Type B pancreatic cell (in vitro differentiated cells): ENCODE data around the gene ULK4. TPM values are rescaled to one million over a fixed set of nuclear protein-coding genes. Genes with fewer than 3 reads are reported as not detected.

Source experiments
- DNase-seq: peaks from one replicate; pipeline ENCODE4 v3.0.0; 2021; ENCODE audit warnings: mixed read lengths; ENCODE audit not compliant: unreplicated experiment; ENCODE audit errors: extremely low spot score
- H3K27ac Mint-ChIP-seq: 2 replicates; pipeline ENCODE4 v1.8.0; 2021; ENCODE audit warnings: mild to moderate bottlenecking, mixed read lengths
- H3K27me3 Mint-ChIP-seq: 2 replicates; pipeline ENCODE4 v1.8.0; 2021; ENCODE audit warnings: mixed read lengths
- H3K36me3 Mint-ChIP-seq: 2 replicates; pipeline ENCODE4 v1.8.0; 2021; ENCODE audit warnings: mixed read lengths
- H3K4me1 Mint-ChIP-seq: one replicate; pipeline ENCODE4 v1.8.0; 2021; ENCODE audit warnings: mixed read lengths; ENCODE audit not compliant: unreplicated experiment
- H3K4me3 Mint-ChIP-seq: 2 replicates; pipeline ENCODE4 v1.8.0; 2021; ENCODE audit warnings: mild to moderate bottlenecking, mixed read lengths
- H3K9me3 Mint-ChIP-seq: 2 replicates; pipeline ENCODE4 v1.8.0; 2021; ENCODE audit warnings: mixed read lengths
- CTCF ChIP-seq: fragments of 200-600 bp; sonication (generic); conservative IDR thresholded peaks from 2 replicates; pipeline ENCODE4 v1.5.0; 2021; ENCODE audit warnings: antibody characterized with exemption, mild to moderate bottlenecking
- total RNA-seq: library from RNA; stranded (reverse); gene quantifications from 2 replicates; pipeline ENCODE4 v1.2.1, GENCODE V29; 2021; ENCODE audit warnings: low replicate concordance

Gene ULK4
- total RNA-seq, 1 donor from 2014 or later = 10.7 TPM

- Mint-ChIP-seq H3K4me3 (no peak overlapping the region), H3K36me3 (no peaks in the 10 kb centered on the region), H3K4me1 (peaks cover 19% of the 10 kb centered on the region), H3K9me3 (no peaks in the 10 kb centered on the region), H3K27ac (no peak overlapping the region), H3K27me3 (no peaks in the 10 kb centered on the region)
- no peak for TF ChIP-seq CTCF
- no peak for DNase-seq
Measured at GRCh38 chr3:41320953-41321641, 640.8 kb downstream of the ULK4 start.

GRCh38 chr3:41318520-41318919 lies 643.4 kb downstream of the ULK4 start:
- no peak for DNase-seq
- H3K36me3 Mint-ChIP-seq = no peaks in the 10 kb centered on the region
- H3K4me3 Mint-ChIP-seq = no peak overlapping the region
- TF ChIP-seq CTCF = no peak
- H3K27me3 Mint-ChIP-seq = no peaks in the 10 kb centered on the region
- no peak overlapping the region for H3K27ac Mint-ChIP-seq
- peaks cover 13% of the 10 kb centered on the region for H3K4me1 Mint-ChIP-seq
- H3K9me3 Mint-ChIP-seq = no peaks in the 10 kb centered on the region

GRCh38 chr3:41317718-41318117 lies 644.2 kb downstream of the ULK4 start:
- H3K9me3 Mint-ChIP-seq = no peaks in the 10 kb centered on the region
- no peaks in the 10 kb centered on the region for H3K36me3 Mint-ChIP-seq
- no peak for DNase-seq
- H3K27me3 Mint-ChIP-seq = no peaks in the 10 kb centered on the region
- H3K27ac Mint-ChIP-seq = no peak overlapping the region
- peaks cover 10% of the 10 kb centered on the region for H3K4me1 Mint-ChIP-seq
- H3K4me3 Mint-ChIP-seq = no peak overlapping the region
- TF ChIP-seq CTCF = no peak

GRCh38 chr3:41317298-41317697 lies 644.6 kb downstream of the ULK4 start:
- Mint-ChIP-seq H3K4me3 (no peak overlapping the region), H3K27me3 (no peaks in the 10 kb centered on the region), H3K4me1 (peaks cover 10% of the 10 kb centered on the region), H3K27ac (no peak overlapping the region), H3K9me3 (no peaks in the 10 kb centered on the region), H3K36me3 (no peaks in the 10 kb centered on the region)
- no peak for DNase-seq
- TF ChIP-seq CTCF = no peak

- Mint-ChIP-seq H3K27ac (no peak overlapping the region), H3K4me1 (peaks cover 6% of the 10 kb centered on the region), H3K36me3 (no peaks in the 10 kb centered on the region), H3K9me3 (no peaks in the 10 kb centered on the region), H3K27me3 (no peaks in the 10 kb centered on the region), H3K4me3 (no peak overlapping the region)
- DNase-seq = no peak
- no peak for TF ChIP-seq CTCF
Measured at GRCh38 chr3:41315126-41315525, 646.8 kb downstream of the ULK4 start.
